Left ventricle myocardium inferior (tissue), 1 donor: ENCODE measurements around the gene DSP. TPM values are rescaled to one million over a fixed set of nuclear protein-coding genes. Genes with fewer than 3 reads are reported as not detected.

Source experiments
- DNase-seq: peaks from one replicate; pipeline ENCODE4 v3.0.0-alpha.2; 2020
- H3K27ac ChIP-seq: fragments of 200-600 bp; replicated peaks from 2 replicates; pipeline ENCODE4 v1.8.0; 2021
- H3K27me3 ChIP-seq: fragments of 200-600 bp; 2 replicates; pipeline ENCODE4 v1.8.0; 2021; ENCODE audit warnings: low read depth
- H3K36me3 ChIP-seq: fragments of 200-600 bp; 2 replicates; pipeline ENCODE4 v1.8.0; 2021
- H3K4me1 ChIP-seq: fragments of 200-600 bp; 2 replicates; pipeline ENCODE4 v1.8.0; 2021
- H3K4me3 ChIP-seq: fragments of 200-600 bp; 2 replicates; pipeline ENCODE4 v1.8.0; 2021; ENCODE audit warnings: mild to moderate bottlenecking, moderate library complexity
- H3K9me3 ChIP-seq: fragments of 200-600 bp; replicated peaks from 2 replicates; pipeline ENCODE4 v1.8.0; 2021
- CTCF ChIP-seq: fragments of 200-600 bp; IDR thresholded peaks from 2 replicates; pipeline ENCODE4 v1.8.0; 2021; ENCODE audit warnings: antibody characterized with exemption, mild to moderate bottlenecking, borderline replicate concordance
- intact Hi-C: fragments of 100-400 bp; cut with micrococcal nuclease; formaldehyde crosslinking; loops from one replicate; pipeline ENCODE4 v1.11.0; 2022
- total RNA-seq: library from RNA; stranded (reverse); fragmentation: NEBNext Ultra II Directional; extraction: Animal tissue kit (Norgen Biotek cat#: 25700); gene quantifications from one replicate; pipeline ENCODE4 v1.2.1, GENCODE V29; 2021
- donor health status: DM: no; HTN: yes; CAD: no; lungs with severe emphysema.

DSP gene
- total RNA-seq, 1 donor from 2014 or later, result 322 TPM

- Histone ChIP-seq H3K4me1 (peaks cover 39% of the 10 kb centered on the region), H3K9me3 (no peaks in the 10 kb centered on the region), H3K36me3 (no peaks in the 10 kb centered on the region), H3K27me3 (peaks cover 97% of the 10 kb centered on the region), H3K4me3 (no peak overlapping the region), H3K27ac (peak overlapping the region; percentile 93)
- no peak for DNase-seq
- TF ChIP-seq CTCF, result no peak
- intact Hi-C loops, result no loop called here
Observed at GRCh38 chr6:7546383-7546782, 4.9 kb downstream of the DSP start.

DNA sequence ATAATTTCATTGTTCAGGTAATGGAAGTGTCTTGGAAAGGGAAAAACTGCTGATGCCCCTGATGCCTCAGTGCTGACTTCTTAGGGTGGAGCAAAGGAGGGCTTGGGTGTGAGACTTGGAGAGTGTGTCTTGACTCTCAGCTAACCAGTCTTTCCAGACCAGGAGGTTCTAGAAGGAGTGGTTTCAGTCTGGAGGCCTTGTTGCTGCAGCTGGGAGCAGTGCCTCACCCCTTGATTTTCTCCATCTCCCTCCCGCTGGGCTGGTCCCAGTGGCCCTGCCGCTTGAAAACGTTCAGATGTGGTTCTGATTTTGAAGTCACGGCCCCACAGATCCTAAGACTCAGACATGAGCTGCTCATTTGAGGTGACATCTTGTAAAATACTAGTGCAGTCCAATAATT, 5.4 kb downstream of the DSP start:
- Histone ChIP-seq H3K36me3 (no peaks in the 10 kb centered on the region), H3K27me3 (peaks cover 97% of the 10 kb centered on the region), H3K4me1 (peaks cover 38% of the 10 kb centered on the region), H3K9me3 (no peaks in the 10 kb centered on the region), H3K27ac (peak overlapping the region; percentile 93), H3K4me3 (no peak overlapping the region)
- DNase-seq, result no peak
- no peak for TF ChIP-seq CTCF
- intact Hi-C loops, result no loop called here

GRCh38 chr6:7547315-7547714, 5.8 kb downstream of the DSP start:
- Histone ChIP-seq H3K4me3 (no peak overlapping the region), H3K36me3 (no peaks in the 10 kb centered on the region), H3K27me3 (peaks cover 93% of the 10 kb centered on the region), H3K27ac (peak overlapping the region; percentile 93), H3K9me3 (no peaks in the 10 kb centered on the region), H3K4me1 (peaks cover 34% of the 10 kb centered on the region)
- intact Hi-C loops, result no loop called here
- DNase-seq, result no peak
- TF ChIP-seq CTCF, result no peak

- Histone ChIP-seq H3K27ac (peak overlapping the region; percentile 4), H3K36me3 (no peaks in the 10 kb centered on the region), H3K4me3 (no peak overlapping the region), H3K9me3 (no peaks in the 10 kb centered on the region), H3K4me1 (peaks cover 48% of the 10 kb centered on the region), H3K27me3 (peaks cover 62% of the 10 kb centered on the region)
- intact Hi-C loops, result no loop called here
- no peak for TF ChIP-seq CTCF
- no peak for DNase-seq
Observed at GRCh38 chr6:7550433-7550801, 8.9 kb downstream of the DSP start.

DNA sequence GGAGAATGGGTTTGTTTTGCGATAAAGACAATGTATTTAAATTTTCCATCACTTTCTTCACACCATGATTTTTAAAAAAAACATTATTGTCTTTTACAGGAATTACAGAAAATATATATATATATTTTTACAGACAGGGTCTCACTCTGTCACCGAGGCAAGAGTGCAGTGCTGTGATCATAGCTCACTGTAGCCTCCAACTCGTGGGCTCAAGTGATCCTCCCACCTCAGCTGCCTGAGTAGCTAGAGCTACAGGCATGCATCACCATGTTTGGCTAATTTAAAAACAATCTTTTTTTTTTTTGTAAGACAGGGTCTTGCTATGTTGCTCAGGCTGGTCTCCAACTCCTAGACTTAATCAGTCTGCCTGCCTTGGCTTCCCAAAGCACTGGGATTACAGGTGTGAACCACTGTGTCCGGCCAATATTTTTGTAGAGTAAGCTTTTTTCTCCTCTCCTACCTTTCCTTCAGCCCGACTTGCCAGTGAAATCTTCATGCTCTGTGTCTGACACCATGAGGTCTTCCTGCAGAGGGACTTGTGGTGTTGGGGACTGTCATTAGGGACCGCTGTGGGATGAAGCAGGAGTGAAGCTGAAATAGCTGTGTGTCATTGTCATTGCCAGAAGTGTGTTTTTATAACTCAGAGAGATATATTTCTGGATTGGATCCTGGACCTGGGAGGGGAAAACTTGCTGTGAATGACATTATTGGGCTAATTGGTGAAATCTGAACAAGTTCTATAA, 13.2 kb downstream of the DSP start:
- H3K4me1 ChIP-seq, result peaks cover 53% of the 10 kb centered on the region
- H3K27ac ChIP-seq, result peak overlapping the region; percentile 60
- H3K27me3 ChIP-seq, result peaks cover 24% of the 10 kb centered on the region
- H3K36me3 ChIP-seq, result peaks cover 14% of the 10 kb centered on the region
- intact Hi-C loops, result no loop called here
- peak overlapping the region; percentile 17 for H3K4me3 ChIP-seq
- TF ChIP-seq CTCF, result no peak
- H3K9me3 ChIP-seq, result no peaks in the 10 kb centered on the region
- DNase-seq, result no peak
